ENCODE measurements around the gene GFOD2. TPM values are rescaled to one million over a fixed set of nuclear protein-coding genes. Genes with fewer than 3 reads are reported as not detected.

The GFOD2 gene
- total and polyA plus RNA-seq, 2 of the 13 experiments (the other 11 are each of a cell fraction or from before 2014, with no cell fraction given) = 11.1 to 17.2 TPM

DNA sequence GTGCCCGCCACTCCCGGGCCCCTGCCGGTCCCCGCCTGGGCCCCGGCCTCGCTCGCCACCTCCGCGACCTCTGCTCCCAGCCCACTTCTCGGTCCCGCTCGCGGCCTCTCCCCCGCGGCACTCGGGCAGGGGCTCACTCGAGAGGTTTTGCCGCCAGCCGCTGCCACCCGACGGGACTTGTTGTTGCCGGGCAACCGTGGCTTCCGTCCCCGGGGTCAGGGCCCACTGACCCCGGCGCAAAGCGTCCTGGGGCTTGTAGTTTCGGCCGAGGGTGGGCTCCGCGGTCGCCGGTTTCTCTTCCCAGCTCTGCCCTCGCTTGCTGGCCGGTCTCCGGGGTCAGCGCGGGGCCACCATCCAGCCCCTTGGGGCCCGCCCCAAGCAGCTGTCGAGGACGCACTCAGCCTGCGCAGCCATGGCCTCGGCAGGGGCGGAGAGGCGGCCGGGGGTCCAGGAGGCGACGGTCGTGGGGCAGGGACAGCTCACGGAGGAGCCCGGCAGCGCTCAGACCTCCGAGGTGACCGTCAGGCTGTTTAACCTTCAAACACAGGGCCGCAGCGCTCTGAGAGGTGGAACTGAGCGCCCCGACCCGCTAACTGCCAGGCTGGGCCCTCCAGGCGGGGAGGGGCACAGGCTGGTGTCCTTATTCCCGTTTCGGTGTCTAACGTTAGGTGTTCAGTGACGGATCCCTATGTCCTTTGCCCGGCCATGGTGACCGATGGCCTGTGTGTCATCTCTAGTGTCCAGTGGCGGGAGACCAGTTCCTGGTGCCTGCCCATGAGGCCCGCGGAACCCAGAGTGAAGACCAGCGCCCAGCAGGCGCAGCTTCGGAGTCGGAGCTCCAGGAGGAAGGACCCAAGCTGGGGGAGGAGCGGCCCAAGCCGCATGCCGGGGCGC lies 52.3 kb downstream of the GFOD2 start, which contains the start of the genes C16orf86 and ENKD1 (continued):
- TF ChIP-seq, protein P1, sequence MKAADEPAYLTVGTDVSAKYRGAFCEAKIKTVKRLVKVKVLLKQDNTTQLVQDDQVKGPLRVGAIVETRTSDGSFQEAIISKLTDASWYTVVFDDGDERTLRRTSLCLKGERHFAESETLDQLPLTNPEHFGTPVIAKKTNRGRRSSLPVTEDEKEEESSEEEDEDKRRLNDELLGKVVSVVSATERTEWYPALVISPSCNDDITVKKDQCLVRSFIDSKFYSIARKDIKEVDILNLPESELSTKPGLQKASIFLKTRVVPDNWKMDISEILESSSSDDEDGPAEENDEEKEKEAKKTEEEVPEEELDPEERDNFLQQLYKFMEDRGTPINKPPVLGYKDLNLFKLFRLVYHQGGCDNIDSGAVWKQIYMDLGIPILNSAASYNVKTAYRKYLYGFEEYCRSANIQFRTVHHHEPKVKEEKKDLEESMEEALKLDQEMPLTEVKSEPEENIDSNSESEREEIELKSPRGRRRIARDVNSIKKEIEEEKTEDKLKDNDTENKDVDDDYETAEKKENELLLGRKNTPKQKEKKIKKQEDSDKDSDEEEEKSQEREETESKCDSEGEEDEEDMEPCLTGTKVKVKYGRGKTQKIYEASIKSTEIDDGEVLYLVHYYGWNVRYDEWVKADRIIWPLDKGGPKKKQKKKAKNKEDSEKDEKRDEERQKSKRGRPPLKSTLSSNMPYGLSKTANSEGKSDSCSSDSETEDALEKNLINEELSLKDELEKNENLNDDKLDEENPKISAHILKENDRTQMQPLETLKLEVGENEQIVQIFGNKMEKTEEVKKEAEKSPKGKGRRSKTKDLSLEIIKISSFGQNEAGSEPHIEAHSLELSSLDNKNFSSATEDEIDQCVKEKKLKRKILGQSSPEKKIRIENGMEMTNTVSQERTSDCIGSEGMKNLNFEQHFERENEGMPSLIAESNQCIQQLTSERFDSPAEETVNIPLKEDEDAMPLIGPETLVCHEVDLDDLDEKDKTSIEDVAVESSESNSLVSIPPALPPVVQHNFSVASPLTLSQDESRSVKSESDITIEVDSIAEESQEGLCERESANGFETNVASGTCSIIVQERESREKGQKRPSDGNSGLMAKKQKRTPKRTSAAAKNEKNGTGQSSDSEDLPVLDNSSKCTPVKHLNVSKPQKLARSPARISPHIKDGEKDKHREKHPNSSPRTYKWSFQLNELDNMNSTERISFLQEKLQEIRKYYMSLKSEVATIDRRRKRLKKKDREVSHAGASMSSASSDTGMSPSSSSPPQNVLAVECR (CRISPR knock-in tag; IDR thresholded peaks at IDR 0.05; ENCODE audit: borderline replicate concordance) = peak; percentile 91
- TF ChIP-seq NFATC3 (CRISPR knock-in tag; IDR thresholded peaks at IDR 0.05) (peak; percentile 92), ZNF367 (CRISPR knock-in tag; IDR thresholded peaks at IDR 0.05; ENCODE audit: borderline replicate concordance) (0 out of 2 replicates have a peak, but pooled peaks have one; percentile 21), ZNF781 (CRISPR knock-in tag; IDR thresholded peaks at IDR 0.05; ENCODE audit: borderline replicate concordance, not compliant biosample characterization) (no peak), SALL1 (CRISPR knock-in tag; IDR thresholded peaks at IDR 0.05) (peak; percentile 66), IKZF4 (CRISPR knock-in tag; IDR thresholded peaks at IDR 0.05; ENCODE audit: borderline replicate concordance, low read depth, not compliant biosample characterization) (peak; percentile 76), FOSL1 (CRISPR knock-in tag; IDR thresholded peaks at IDR 0.05; ENCODE audit: borderline replicate concordance) (0 out of 2 replicates have a peak, but pooled peaks have one; percentile 31), ZNF563 (CRISPR knock-in tag; IDR thresholded peaks at IDR 0.05) (peak; percentile 54; the same call in 1 of the 2 replicates), ZNF839 (CRISPR knock-in tag; IDR thresholded peaks at IDR 0.05; ENCODE audit: borderline replicate concordance) (no peak; the same call in 1 of the 2 replicates), ZNF431 (CRISPR knock-in tag; IDR thresholded peaks at IDR 0.05; ENCODE audit: borderline replicate concordance, low read depth) (0 out of 2 replicates have a peak, but pooled peaks have one; percentile 30)
- TF ChIP-seq, protein P2, sequence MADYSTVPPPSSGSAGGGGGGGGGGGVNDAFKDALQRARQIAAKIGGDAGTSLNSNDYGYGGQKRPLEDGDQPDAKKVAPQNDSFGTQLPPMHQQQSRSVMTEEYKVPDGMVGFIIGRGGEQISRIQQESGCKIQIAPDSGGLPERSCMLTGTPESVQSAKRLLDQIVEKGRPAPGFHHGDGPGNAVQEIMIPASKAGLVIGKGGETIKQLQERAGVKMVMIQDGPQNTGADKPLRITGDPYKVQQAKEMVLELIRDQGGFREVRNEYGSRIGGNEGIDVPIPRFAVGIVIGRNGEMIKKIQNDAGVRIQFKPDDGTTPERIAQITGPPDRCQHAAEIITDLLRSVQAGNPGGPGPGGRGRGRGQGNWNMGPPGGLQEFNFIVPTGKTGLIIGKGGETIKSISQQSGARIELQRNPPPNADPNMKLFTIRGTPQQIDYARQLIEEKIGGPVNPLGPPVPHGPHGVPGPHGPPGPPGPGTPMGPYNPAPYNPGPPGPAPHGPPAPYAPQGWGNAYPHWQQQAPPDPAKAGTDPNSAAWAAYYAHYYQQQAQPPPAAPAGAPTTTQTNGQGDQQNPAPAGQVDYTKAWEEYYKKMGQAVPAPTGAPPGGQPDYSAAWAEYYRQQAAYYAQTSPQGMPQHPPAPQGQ (CRISPR knock-in tag; IDR thresholded peaks at IDR 0.05; ENCODE audit: borderline replicate concordance) = no peak
- TF ChIP-seq, protein P3, sequence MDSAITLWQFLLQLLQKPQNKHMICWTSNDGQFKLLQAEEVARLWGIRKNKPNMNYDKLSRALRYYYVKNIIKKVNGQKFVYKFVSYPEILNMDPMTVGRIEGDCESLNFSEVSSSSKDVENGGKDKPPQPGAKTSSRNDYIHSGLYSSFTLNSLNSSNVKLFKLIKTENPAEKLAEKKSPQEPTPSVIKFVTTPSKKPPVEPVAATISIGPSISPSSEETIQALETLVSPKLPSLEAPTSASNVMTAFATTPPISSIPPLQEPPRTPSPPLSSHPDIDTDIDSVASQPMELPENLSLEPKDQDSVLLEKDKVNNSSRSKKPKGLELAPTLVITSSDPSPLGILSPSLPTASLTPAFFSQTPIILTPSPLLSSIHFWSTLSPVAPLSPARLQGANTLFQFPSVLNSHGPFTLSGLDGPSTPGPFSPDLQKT (CRISPR knock-in tag; IDR thresholded peaks at IDR 0.05; ENCODE audit: borderline replicate concordance) = no peak
- TF ChIP-seq, protein P4, sequence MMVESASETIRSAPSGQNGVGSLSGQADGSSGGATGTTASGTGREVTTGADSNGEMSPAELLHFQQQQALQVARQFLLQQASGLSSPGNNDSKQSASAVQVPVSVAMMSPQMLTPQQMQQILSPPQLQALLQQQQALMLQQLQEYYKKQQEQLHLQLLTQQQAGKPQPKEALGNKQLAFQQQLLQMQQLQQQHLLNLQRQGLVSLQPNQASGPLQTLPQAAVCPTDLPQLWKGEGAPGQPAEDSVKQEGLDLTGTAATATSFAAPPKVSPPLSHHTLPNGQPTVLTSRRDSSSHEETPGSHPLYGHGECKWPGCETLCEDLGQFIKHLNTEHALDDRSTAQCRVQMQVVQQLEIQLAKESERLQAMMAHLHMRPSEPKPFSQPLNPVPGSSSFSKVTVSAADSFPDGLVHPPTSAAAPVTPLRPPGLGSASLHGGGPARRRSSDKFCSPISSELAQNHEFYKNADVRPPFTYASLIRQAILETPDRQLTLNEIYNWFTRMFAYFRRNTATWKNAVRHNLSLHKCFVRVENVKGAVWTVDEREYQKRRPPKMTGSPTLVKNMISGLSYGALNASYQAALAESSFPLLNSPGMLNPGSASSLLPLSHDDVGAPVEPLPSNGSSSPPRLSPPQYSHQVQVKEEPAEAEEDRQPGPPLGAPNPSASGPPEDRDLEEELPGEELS (CRISPR knock-in tag; IDR thresholded peaks at IDR 0.05) = 0 out of 2 replicates have a peak, but pooled peaks have one; percentile 36
- TF ChIP-seq, protein P5, sequence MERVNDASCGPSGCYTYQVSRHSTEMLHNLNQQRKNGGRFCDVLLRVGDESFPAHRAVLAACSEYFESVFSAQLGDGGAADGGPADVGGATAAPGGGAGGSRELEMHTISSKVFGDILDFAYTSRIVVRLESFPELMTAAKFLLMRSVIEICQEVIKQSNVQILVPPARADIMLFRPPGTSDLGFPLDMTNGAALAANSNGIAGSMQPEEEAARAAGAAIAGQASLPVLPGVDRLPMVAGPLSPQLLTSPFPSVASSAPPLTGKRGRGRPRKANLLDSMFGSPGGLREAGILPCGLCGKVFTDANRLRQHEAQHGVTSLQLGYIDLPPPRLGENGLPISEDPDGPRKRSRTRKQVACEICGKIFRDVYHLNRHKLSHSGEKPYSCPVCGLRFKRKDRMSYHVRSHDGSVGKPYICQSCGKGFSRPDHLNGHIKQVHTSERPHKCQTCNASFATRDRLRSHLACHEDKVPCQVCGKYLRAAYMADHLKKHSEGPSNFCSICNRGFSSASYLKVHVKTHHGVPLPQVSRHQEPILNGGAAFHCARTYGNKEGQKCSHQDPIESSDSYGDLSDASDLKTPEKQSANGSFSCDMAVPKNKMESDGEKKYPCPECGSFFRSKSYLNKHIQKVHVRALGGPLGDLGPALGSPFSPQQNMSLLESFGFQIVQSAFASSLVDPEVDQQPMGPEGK (CRISPR knock-in tag; IDR thresholded peaks at IDR 0.05) = peak; percentile 8; the same call in 1 of the 2 replicates
